ENCODE data around the gene HMGN5. TPM values are rescaled to one million over a fixed set of nuclear protein-coding genes. Genes with fewer than 3 reads are reported as not detected.

The HMGN5 gene
- total RNA-seq, 4 donors from 2014 or later: 0.50 to 9.3 (median 2.3) TPM

DNA sequence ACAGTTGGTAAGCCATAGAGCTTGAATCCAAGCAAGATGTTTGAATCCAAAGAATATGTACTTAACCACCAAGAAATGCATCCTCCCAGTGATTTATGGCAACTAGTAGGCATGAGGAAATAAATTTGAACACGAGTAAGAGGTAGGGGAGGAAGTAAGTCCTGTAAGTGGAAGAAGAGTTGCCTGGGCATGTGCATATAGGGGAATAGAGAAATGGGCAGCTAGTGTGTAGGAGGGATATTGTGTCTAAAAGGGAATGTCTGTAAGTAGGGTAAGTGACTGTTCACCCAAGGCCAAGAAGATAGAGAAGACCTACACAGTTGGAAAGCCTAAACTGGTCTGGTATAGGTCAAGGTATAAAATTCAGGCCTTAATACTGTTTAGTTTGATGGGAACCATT lies 4.8 kb upstream of the HMGN5 start:
- H3K4me3 ChIP-seq: no peak overlapping the region
- no peak for TF ChIP-seq POLR2A (IDR thresholded peaks at IDR 0.05)
- intact Hi-C loops (cut with DNase I): no loop called here
- H3K36me3 ChIP-seq: no peaks in the 10 kb centered on the region
- no peak overlapping the region for H3K27ac ChIP-seq
- H3K27me3 ChIP-seq: no peaks in the 10 kb centered on the region
- no peak for DNase-seq
- WGBS, 2 donors: 9 to 10% methylated on average over 1 of the region's 1 CpG
- H3K4me1 ChIP-seq: peaks cover 0 to 19% (median 0%) of the 10 kb centered on the region in 3 donors
- H3K9me3 ChIP-seq: no peaks in the 10 kb centered on the region

DNA sequence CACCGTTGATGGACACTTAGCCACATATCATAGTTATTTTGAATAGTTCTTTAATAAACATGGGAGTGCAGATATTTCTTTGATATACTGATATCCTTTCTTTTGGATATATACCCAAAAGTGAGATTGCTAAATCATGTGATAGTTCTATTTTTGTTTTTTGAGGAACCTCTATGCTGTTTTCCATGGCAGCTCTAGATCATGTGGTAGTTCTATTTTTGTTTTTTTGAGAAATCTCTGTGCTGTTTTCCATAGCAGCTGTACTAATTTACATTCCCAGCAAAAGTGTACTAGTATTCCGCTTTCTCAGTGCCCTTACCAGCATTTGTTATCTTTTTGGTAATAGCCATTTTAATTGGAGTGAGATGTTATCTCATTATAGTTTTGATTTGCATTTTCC lies 3.8 kb upstream of the HMGN5 start:
- peaks cover 0 to 19% (median 0%) of the 10 kb centered on the region in 3 donors for H3K4me1 ChIP-seq
- H3K4me3 ChIP-seq: no peak overlapping the region
- H3K9me3 ChIP-seq: no peaks in the 10 kb centered on the region
- H3K36me3 ChIP-seq: no peaks in the 10 kb centered on the region
- 63 to 92% methylated on average over 2 of the region's 2 CpGs for WGBS, 2 donors
- TF ChIP-seq, protein P1, sequence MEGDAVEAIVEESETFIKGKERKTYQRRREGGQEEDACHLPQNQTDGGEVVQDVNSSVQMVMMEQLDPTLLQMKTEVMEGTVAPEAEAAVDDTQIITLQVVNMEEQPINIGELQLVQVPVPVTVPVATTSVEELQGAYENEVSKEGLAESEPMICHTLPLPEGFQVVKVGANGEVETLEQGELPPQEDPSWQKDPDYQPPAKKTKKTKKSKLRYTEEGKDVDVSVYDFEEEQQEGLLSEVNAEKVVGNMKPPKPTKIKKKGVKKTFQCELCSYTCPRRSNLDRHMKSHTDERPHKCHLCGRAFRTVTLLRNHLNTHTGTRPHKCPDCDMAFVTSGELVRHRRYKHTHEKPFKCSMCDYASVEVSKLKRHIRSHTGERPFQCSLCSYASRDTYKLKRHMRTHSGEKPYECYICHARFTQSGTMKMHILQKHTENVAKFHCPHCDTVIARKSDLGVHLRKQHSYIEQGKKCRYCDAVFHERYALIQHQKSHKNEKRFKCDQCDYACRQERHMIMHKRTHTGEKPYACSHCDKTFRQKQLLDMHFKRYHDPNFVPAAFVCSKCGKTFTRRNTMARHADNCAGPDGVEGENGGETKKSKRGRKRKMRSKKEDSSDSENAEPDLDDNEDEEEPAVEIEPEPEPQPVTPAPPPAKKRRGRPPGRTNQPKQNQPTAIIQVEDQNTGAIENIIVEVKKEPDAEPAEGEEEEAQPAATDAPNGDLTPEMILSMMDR (IDR thresholded peaks at IDR 0.05): no peak
- TF ChIP-seq POLR2A (IDR thresholded peaks at IDR 0.05): no peak
- intact Hi-C loops (cut with DNase I): no loop called here
- DNase-seq: no peak
- no peak overlapping the region for H3K27ac ChIP-seq
- H3K27me3 ChIP-seq: no peaks in the 10 kb centered on the region

DNA sequence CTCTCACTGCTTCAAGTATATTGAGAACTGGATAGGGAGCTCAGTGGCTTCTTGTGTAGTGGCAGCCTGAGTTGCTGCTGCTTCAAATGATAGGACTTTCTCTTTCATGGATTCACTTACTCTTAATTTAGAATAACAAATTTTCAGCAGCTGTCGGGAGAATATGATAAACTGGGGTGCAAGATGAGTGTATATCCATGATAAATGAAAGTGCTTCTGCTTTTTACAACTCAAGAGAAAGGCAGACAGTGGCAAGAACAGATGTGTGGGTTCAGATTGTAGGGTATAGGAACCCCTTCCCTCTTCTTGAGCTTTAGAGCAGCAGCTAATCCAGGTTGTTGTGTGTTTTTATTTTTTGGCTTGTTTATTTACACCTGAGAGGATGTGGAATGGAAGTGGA lies 1.2 kb upstream of the HMGN5 start:
- DNase-seq: no peak
- H3K4me3 ChIP-seq: peak overlapping the region; percentile 41 to 69 (median 56)
- H3K27ac ChIP-seq: peak overlapping the region in 3 of 4 donors; percentile 12 to 86 (median 81)
- TF ChIP-seq, protein P1 (IDR thresholded peaks at IDR 0.05): no peak
- no peak for TF ChIP-seq POLR2A (IDR thresholded peaks at IDR 0.05)
- no peaks in the 10 kb centered on the region for H3K27me3 ChIP-seq
- H3K9me3 ChIP-seq: no peaks in the 10 kb centered on the region
- intact Hi-C loops (cut with DNase I): no loop called here
- WGBS, 2 donors: 10 to 25% methylated on average over 1 of the region's 1 CpG
- no peaks in the 10 kb centered on the region for H3K36me3 ChIP-seq
- H3K4me1 ChIP-seq: peaks cover 0 to 19% (median 0%) of the 10 kb centered on the region in 3 donors

DNA sequence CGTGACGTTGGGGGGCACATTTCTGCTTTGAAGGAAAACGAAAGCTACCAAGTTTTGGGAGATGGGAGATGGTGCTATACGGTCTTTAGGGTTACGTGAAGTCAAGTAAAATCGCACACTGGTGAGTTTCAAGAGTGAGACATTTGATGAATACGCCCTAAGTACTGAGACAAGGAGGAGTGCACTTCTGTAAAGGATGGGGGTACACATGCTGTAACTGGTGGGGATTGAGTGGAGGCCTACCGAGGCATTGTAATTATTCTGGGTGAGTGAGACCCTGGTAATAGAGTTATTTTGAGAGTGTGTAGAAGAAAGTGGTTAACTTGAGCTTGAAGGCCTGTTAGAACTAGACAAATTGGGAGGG lies 725 bp upstream of the HMGN5 start:
- H3K4me3 ChIP-seq: peak overlapping the region; percentile 41 to 69 (median 56)
- H3K27me3 ChIP-seq: no peaks in the 10 kb centered on the region
- intact Hi-C loops (cut with DNase I): no loop called here
- no peak for TF ChIP-seq POLR2A (IDR thresholded peaks at IDR 0.05)
- TF ChIP-seq, protein P1 (IDR thresholded peaks at IDR 0.05): no peak
- 0 to 35% methylated on average over 6 to 7 of the region's 8 CpGs for WGBS, 2 donors
- H3K36me3 ChIP-seq: no peaks in the 10 kb centered on the region
- H3K27ac ChIP-seq: peak overlapping the region; percentile 73 to 86 (median 82)
- H3K9me3 ChIP-seq: no peaks in the 10 kb centered on the region
- DNase-seq: no peak
- H3K4me1 ChIP-seq: peaks cover 0 to 19% (median 0%) of the 10 kb centered on the region in 3 donors

DNA sequence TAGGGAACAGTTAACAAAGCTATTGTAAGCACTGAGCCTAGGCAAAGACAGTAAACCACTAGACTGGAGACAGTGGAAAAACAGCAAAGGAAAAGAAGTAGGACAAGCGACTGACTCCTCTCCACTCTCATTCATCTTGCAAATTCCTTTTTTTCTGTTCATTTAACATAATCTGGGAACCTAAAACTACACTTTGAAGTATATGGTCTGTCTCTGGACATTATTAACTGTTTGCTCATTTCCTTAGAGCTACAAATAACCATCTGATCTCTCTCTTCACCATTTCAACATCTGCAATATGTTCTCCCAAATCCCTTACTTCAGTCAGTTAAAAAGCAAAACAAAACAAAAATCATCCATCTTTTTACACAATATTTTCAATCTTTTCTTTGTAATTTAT lies 642 bp downstream of the HMGN5 start:
- peaks cover 0 to 11% (median 0%) of the 10 kb centered on the region in 3 donors for H3K4me1 ChIP-seq
- peak overlapping the region; percentile 41 to 69 (median 56) for H3K4me3 ChIP-seq
- no peaks in the 10 kb centered on the region for H3K9me3 ChIP-seq
- peak overlapping the region; percentile 73 to 86 (median 82) for H3K27ac ChIP-seq
- intact Hi-C loops (cut with DNase I): no loop called here
- TF ChIP-seq, protein P1 (IDR thresholded peaks at IDR 0.05): no peak
- TF ChIP-seq POLR2A (IDR thresholded peaks at IDR 0.05): no peak
- no peak for DNase-seq
- no peaks in the 10 kb centered on the region for H3K27me3 ChIP-seq
- no peaks in the 10 kb centered on the region for H3K36me3 ChIP-seq
- WGBS, 2 donors: 53 to 61% methylated on average over 1 of the region's 1 CpG

DNA sequence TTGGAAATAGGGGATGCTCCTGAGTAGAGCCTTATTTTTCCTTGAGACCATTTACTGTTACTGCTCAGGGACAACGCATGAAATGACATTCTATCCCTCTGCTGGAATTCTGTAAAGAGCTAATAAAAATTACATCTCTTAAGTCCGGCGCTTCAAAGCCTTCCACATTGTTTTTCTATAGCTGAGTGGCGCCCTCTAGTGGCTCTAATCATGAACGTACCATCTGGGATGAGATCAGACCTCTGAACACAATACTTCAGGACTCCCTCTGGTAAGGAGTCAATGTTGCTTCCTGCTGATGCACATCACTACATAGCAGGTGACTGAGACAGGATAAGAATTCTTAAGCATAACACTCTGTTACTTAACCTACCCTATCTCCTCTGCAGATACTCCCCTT lies 6.0 kb downstream of the HMGN5 start:
- 13 to 15% methylated on average over 4 to 5 of the region's 5 CpGs for WGBS, 2 donors
- DNase-seq: no peak
- intact Hi-C loops (cut with DNase I): no loop called here
- Histone ChIP-seq H3K36me3 (no peaks in the 10 kb centered on the region), H3K4me1 (no peaks in the 10 kb centered on the region), H3K4me3 (no peak overlapping the region), H3K27ac (no peak overlapping the region), H3K9me3 (no peaks in the 10 kb centered on the region), H3K27me3 (no peaks in the 10 kb centered on the region)
- TF ChIP-seq, protein P1 (IDR thresholded peaks at IDR 0.05): peak in 5 of 6 experiments; percentile 28 to 55 (median 49)
- no peak for TF ChIP-seq POLR2A (IDR thresholded peaks at IDR 0.05)

Data from esophagus squamous epithelium (tissue), 5 donors.